A549 (cell line): ENCODE data around the gene MED16. TPM values are rescaled to one million over a fixed set of nuclear protein-coding genes. Genes with fewer than 3 reads are reported as not detected.

Experiments used
- ATAC-seq, 2 experiments: fragments of 200-7000 bp in 1 of 2; fragments of >200 bp in 1 of 2; cut with Nextera tagmentation in 1 of 2; cut with Tn5 transposase in 1 of 2; 3 replicates each; pipeline versions ENCODE4 v1.8.0 to v1.9.1; 2018 to 2020; ENCODE audit warnings: mild to moderate bottlenecking in 1 of 2, moderate library complexity in 1 of 2
- CTCF ChIA-PET: fragments of 300-600 bp; sonication (Branson Sonifier 250); formaldehyde crosslinking; extraction: SDS; loops from one replicate; lab custom pipeline; 2021; ENCODE audit warnings: antibody characterized with exemption, inconsistent platforms; lab: Yijun Ruan, JAX
- POLR2A ChIA-PET: fragments of 350-600 bp; formaldehyde crosslinking; extraction: SDS; loops from one replicate; lab custom pipeline; 2021; ENCODE audit warnings: antibody characterized with exemption, inconsistent platforms; lab: Yijun Ruan, JAX
- DNase-seq, 2 experiments: peaks; one replicate each; pipeline versions ENCODE4 v3.0.0 to v3.0.0-alpha.2; 2011 to 2016; ENCODE audit warnings: low read depth in 1 of 2, low spot score in 1 of 2
- FAIRE-seq: peaks from 2 replicates; lab custom pipeline; 2011; peaks lifted over from hg19 to GRCh38; lab: Jason Lieb, UNC
- H3K27ac ChIP-seq, 2 experiments: fragments of >200 bp; sonication (Bioruptor Twin); formaldehyde crosslinking; 3 replicates each; pipeline ENCODE4 v1.5.1; 2016 to 2017
- H3K4me1 ChIP-seq: fragments of >200 bp; sonication (Bioruptor Twin); formaldehyde crosslinking; 3 replicates; pipeline ENCODE4 v1.6.1; 2016
- H3K4me2 ChIP-seq: fragments of >200 bp; sonication (Bioruptor Twin); formaldehyde crosslinking; 3 replicates; pipeline ENCODE4 v1.6.1; 2016
- H3K4me3 ChIP-seq: fragments of >200 bp; sonication (Bioruptor Twin); formaldehyde crosslinking; 3 replicates; pipeline ENCODE4 v1.5.1; 2016
- H3K9me3 ChIP-seq: fragments of >200 bp; sonication (Bioruptor Twin); formaldehyde crosslinking; 3 replicates; pipeline ENCODE4 v1.6.1; 2016
- CEBPB ChIP-seq, 2 experiments: fragments of >200 bp in 1 of 2; sonication (Bioruptor Twin) in 1 of 2; formaldehyde crosslinking in 1 of 2; IDR thresholded peaks; 2 replicates each; pipeline ENCODE4 v1.6.1; 2012 to 2016
- EP300 ChIP-seq, 2 experiments: fragments of >200 bp; sonication (Bioruptor Twin); formaldehyde crosslinking; IDR thresholded peaks; 2 replicates in 1 of 2; 3 replicates in 1 of 2; pipeline ENCODE4 v1.6.1; 2016 to 2017
- FOSB ChIP-seq: fragments of 250-450 bp; sonication (Bioruptor Pico); IDR thresholded peaks from 2 replicates; pipeline ENCODE4 v1.5.0; 2020; ENCODE audit warnings: mild to moderate bottlenecking, moderate library complexity
- FOSL2 ChIP-seq, 2 experiments: fragments of 450-650 bp in 1 of 2; fragments of >200 bp in 1 of 2; sonication (Bioruptor Twin) in 1 of 2; formaldehyde crosslinking; IDR thresholded peaks; 2 replicates each; pipeline versions ENCODE4 v1.5.0 to v1.6.1; 2016 to 2020; ENCODE audit warnings: mild to moderate bottlenecking in 1 of 2, moderate library complexity in 1 of 2
- GATA3 ChIP-seq: IDR thresholded peaks from 2 replicates; pipeline ENCODE4 v1.6.1; 2012; ENCODE audit warnings: borderline replicate concordance
- HOXA7 ChIP-seq: fragments of 250-450 bp; sonication (Bioruptor Pico); IDR thresholded peaks from 2 replicates; pipeline ENCODE4 v1.5.0; 2020; ENCODE audit warnings: mild to moderate bottlenecking, moderate library complexity
- JUN ChIP-seq, 2 experiments: fragments of >200 bp; sonication (Bioruptor Twin); formaldehyde crosslinking; IDR thresholded peaks; 2 replicates in 1 of 2; 3 replicates in 1 of 2; pipeline ENCODE4 v1.6.1; 2016 to 2017
- KDM5A ChIP-seq: fragments of 200-600 bp; sonication (generic); IDR thresholded peaks from 2 replicates; pipeline ENCODE4 v1.6.1; 2016; ENCODE audit warnings: antibody characterized with exemption, mild to moderate bottlenecking
- NPAS2 ChIP-seq: fragments of 250-450 bp; sonication (Bioruptor Pico); IDR thresholded peaks from 2 replicates; pipeline ENCODE4 v1.8.0; 2022; ENCODE audit warnings: mild to moderate bottlenecking, moderate library complexity, borderline replicate concordance
- NR3C1 ChIP-seq: fragments of >200 bp; sonication (Bioruptor Twin); formaldehyde crosslinking; IDR thresholded peaks from 3 replicates; pipeline ENCODE4 v1.6.1; 2017
- PHF8 ChIP-seq: fragments of 200-600 bp; sonication (generic); IDR thresholded peaks from 2 replicates; pipeline ENCODE4 v1.6.1; 2016; ENCODE audit warnings: low read depth, mild to moderate bottlenecking, antibody characterized with exemption, moderate library complexity, borderline replicate concordance
- POLR2AphosphoS2 ChIP-seq: conservative IDR thresholded peaks from 2 replicates; pipeline ENCODE4 v1.6.1; 2012; ENCODE audit warnings: low read length, improper control_type of control experiment, inconsistent platforms
- RNF2 ChIP-seq: fragments of 200-600 bp; sonication (generic); IDR thresholded peaks from 2 replicates; pipeline ENCODE4 v1.6.1; 2016; ENCODE audit warnings: low read depth, mild to moderate bottlenecking, antibody characterized with exemption, moderate library complexity, borderline replicate concordance
- TP53 ChIP-seq: fragments of 250-450 bp; sonication (Bioruptor Pico); IDR thresholded peaks from 2 replicates; pipeline ENCODE4 v1.5.0; 2021; ENCODE audit warnings: mild to moderate bottlenecking, moderate library complexity
- WGBS: methylation state at CpG from one replicate; pipeline ENCODE4 v1.1.6; 2017; ENCODE audit errors: missing lambda C conversion rate; 5-methylcytosine and 5-hydroxymethylcytosine counted together
- polyA plus RNA-seq, 4 experiments: library from polyadenylated mRNA; depleted of rRNA in 3 of 4; stranded (reverse); fragments of >200 nt; fragmentation: RNase III in 1 of 4; extraction: RNeasy Plus Mini Kit Qiagen cat#74134 plus additional on column Dnase treatment in 1 of 4; gene quantifications; 2 replicates in 3 of 4; 3 replicates in 1 of 4; pipeline ENCODE4 v1.2.3, GENCODE V29; 2011 to 2017
- TF ChIP-seq, protein P1 (sequence below): IDR thresholded peaks from 2 replicates; pipeline ENCODE4 v1.6.1; 2012
- TF ChIP-seq, protein P2 (sequence below): fragments of 200-600 bp; sonication (generic); IDR thresholded peaks from 2 replicates; pipeline ENCODE4 v1.6.1; 2016; ENCODE audit warnings: antibody characterized with exemption, mild to moderate bottlenecking, moderate library complexity
- TF ChIP-seq, protein P3 (sequence below): IDR thresholded peaks from 2 replicates; pipeline ENCODE4 v1.6.1; 2012; ENCODE audit warnings: low read depth, borderline replicate concordance
- TF ChIP-seq, protein P4 (sequence below): fragments of 450-650 bp; IDR thresholded peaks from 2 replicates; pipeline ENCODE4 v1.6.1; 2014; ENCODE audit warnings: antibody characterized with exemption
- TF ChIP-seq, protein P5 (sequence below): fragments of 250-450 bp; sonication (Bioruptor Pico); IDR thresholded peaks from 2 replicates; pipeline ENCODE4 v1.5.0; 2021; ENCODE audit warnings: mild to moderate bottlenecking, moderate library complexity, borderline replicate concordance
- TF ChIP-seq, protein P6 (sequence below): fragments of >200 bp; sonication (Bioruptor Twin); formaldehyde crosslinking; IDR thresholded peaks from 2 replicates; pipeline ENCODE4 v1.6.1; 2016

The MED16 gene
- polyA plus RNA-seq, 2 of the 4 experiments (the other 2 are of a cell fraction): 8.0 to 12.7 TPM

DNA sequence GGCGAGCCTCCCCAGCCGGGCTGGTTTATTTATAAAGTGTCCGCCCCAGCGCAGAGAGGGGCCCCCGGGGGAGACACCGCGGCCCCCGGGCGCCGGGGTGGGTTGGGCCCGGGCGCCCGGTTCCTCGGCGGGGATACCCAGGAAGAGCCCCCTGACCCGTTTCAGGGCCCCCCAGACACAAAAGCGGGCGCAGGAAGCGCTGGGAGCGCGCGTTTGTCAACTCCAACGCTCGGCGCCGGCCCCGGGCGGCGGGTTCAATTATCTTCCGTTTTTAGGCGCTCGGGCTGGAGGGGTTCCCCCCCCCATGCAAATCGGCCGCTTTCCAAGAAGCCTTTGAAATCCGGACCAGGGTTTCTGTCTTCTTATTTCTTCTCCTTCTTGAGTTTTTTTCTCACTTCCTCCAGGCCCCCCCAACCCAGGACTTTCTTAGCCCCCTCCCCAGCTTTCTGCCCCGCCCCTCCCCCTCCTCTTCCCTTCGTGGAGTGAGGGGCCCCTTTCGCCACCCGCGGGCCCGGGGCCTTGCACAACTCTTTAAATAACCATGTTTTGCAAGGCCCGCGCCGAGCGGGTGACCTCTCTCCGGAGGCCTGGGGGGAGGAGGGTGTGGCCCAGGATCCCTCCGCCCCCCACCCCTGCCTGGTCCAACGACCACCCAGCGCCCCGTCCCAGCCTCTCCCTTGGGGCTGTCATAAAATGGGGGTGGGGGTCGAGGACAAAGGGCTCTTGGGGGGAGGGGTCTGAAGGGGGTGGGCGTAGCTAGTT is 33.8 kb upstream of the MED16 start:
- FAIRE-seq (no peak), ATAC-seq (no peak)
- peak overlapping the region; percentile 99 to 100 for H3K27ac ChIP-seq

DNA sequence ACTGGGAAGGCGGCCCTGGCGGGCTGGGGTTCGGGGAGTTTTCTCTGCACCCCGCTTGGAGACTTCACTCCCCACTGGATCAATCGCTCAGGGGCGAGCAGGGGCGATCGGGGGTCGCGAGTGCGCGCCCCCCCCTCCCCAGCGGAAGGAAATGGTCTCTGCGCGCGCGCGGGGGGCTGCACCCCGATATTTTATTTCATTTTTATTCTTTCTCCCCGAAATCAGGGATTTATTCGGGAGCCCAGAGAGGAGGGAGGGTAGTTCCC is 33.3 kb upstream of the MED16 start:
- no peak for TF ChIP-seq PHF8
- TF ChIP-seq TP53 (CRISPR knock-in tag): no peak
- Histone ChIP-seq H3K9me3 (no peaks in the 10 kb centered on the region), H3K27ac (peak overlapping the region; percentile 99 to 100), H3K4me1 (peaks cover 21% of the 10 kb centered on the region; the same call in 2 of the 3 replicates), H3K4me2 (peak overlapping the region; percentile 99), H3K4me3 (peak overlapping the region; percentile 91)
- ChIA-PET CTCF (no interaction called here), POLR2A (no interaction called here)
- no peak for ATAC-seq
- WGBS: 1% methylated on average over 16 of the region's 21 CpGs
- no peak for FAIRE-seq
- DNase-seq: no peak

More for the DNA sequence above, 33.8 kb upstream of the MED16 start:
- Histone ChIP-seq H3K4me2 (peak overlapping the region; percentile 99), H3K4me3 (peak overlapping the region; percentile 91), H3K9me3 (no peaks in the 10 kb centered on the region), H3K4me1 (peaks cover 21% of the 10 kb centered on the region; the same call in 2 of the 3 replicates)
- under 1% methylated on average over 27 of the region's 52 CpGs for WGBS
- TF ChIP-seq EP300 (IDR thresholded peaks at IDR 0.05): no peak
- peak; percentile 70 to 72 for TF ChIP-seq CEBPB (IDR thresholded peaks at IDR 0.05)
- peak in 1 of 2 experiments; percentile 48 for DNase-seq
- ChIA-PET POLR2A (interaction anchor here (0.7 kb wide), 1 partner anchor 203 kb away, joined by 8 read pairs; no protein-coding TSS in a partner anchor), CTCF (no interaction called here)

DNA sequence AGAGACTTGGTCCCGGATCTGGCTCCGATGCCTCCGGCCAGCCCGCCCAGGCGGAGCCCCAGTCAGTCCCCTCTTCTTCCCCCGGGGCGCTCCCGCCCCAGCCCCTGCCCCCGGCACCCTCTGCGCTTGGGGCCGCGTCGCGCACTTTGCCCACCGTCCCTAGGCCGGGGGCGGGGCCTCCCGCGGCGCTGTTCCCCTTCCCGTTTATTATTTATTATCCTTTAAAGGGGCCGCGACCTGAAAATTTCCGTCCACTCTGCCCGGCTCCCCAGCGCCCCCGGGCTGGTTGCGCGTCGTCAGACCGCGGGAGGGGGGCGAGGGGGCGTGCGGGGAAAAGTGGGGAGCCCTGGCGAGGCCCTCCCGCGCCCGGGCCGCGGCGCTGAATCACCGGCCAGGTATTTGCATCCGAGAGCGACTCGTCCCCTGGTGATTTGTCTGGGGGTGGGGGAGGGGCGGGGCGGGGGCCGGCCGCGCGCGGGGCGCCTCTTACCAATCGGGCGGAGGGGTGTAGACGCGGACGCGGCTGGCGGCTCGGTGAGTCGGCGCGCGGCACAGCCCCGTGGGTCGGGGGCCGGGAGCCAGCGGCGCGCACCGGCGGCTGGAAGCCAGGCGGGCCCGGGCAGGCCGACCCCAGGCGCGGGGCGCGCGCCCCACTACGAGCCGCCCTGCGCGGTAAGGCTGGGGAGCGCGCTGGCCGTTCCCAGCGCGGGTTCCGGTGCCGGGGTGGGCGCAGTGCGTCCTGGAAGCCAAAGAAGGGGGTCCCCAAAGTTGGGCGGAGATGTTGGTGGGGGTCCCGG is 32.7 kb upstream of the MED16 start, which contains the start of gene ARID3A:
ARID3A (plus strand) TSS at position 510 of the 797 bp plus-strand sequence. CDS start 3,494 bp downstream, outside the sequence.
- ChIA-PET POLR2A (no interaction called here), CTCF (interaction anchor here (5.5 kb wide), 1 partner anchor 58 kb away, joined by 93 read pairs; the partner anchor contains the start of gene WDR18)
- no peak for FAIRE-seq

DNA sequence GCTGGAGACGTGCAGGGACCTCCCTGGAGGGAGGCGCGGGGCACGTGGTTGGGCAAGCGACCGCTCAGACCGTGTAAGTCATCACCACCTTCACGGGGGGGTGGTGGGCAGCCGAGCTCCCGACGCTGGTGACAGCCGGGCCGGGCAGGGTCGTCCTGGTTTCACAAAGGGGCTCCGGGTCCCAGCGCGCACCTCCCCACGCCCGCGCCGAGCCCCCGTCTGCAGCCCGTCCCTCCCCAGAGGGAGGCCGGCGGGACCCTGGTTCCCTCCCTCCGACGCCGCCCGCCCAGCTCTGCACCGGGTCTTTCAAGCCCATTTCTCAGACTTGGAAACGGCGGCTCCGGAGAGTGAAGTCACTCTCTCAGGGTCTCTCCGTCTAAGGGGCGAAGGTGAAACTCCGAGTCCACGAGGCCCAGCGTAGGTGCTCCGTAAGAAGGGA is 32.1 kb upstream of the MED16 start:
- Histone ChIP-seq H3K27ac (peak overlapping the region; percentile 99 to 100), H3K4me3 (peak overlapping the region; percentile 91), H3K4me2 (peak overlapping the region; percentile 99), H3K4me1 (peaks cover 21% of the 10 kb centered on the region; the same call in 2 of the 3 replicates), H3K9me3 (no peaks in the 10 kb centered on the region)
- ChIA-PET POLR2A (no interaction called here), CTCF (interaction anchor here (5.5 kb wide), 1 partner anchor 59 kb away, joined by 93 read pairs; the partner anchor contains the start of gene WDR18)
- 0% methylated on average over 2 of the region's 39 CpGs for WGBS
- FAIRE-seq: no peak
- peak; percentile 49 to 66 for DNase-seq
- peak; percentile 69 to 76 for ATAC-seq
- TF ChIP-seq NPAS2 (CRISPR knock-in tag) (no peak), POLR2AphosphoS2 (no peak), GATA3 (peak; percentile 12; the same call in 1 of the 2 replicates), NR3C1 (no peak)
- TF ChIP-seq, protein P1, sequence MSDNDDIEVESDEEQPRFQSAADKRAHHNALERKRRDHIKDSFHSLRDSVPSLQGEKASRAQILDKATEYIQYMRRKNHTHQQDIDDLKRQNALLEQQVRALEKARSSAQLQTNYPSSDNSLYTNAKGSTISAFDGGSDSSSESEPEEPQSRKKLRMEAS: peak; percentile 92
- TF ChIP-seq, protein P2, sequence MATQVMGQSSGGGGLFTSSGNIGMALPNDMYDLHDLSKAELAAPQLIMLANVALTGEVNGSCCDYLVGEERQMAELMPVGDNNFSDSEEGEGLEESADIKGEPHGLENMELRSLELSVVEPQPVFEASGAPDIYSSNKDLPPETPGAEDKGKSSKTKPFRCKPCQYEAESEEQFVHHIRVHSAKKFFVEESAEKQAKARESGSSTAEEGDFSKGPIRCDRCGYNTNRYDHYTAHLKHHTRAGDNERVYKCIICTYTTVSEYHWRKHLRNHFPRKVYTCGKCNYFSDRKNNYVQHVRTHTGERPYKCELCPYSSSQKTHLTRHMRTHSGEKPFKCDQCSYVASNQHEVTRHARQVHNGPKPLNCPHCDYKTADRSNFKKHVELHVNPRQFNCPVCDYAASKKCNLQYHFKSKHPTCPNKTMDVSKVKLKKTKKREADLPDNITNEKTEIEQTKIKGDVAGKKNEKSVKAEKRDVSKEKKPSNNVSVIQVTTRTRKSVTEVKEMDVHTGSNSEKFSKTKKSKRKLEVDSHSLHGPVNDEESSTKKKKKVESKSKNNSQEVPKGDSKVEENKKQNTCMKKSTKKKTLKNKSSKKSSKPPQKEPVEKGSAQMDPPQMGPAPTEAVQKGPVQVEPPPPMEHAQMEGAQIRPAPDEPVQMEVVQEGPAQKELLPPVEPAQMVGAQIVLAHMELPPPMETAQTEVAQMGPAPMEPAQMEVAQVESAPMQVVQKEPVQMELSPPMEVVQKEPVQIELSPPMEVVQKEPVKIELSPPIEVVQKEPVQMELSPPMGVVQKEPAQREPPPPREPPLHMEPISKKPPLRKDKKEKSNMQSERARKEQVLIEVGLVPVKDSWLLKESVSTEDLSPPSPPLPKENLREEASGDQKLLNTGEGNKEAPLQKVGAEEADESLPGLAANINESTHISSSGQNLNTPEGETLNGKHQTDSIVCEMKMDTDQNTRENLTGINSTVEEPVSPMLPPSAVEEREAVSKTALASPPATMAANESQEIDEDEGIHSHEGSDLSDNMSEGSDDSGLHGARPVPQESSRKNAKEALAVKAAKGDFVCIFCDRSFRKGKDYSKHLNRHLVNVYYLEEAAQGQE: peak; percentile 39; the same call in 1 of the 2 replicates
- TF ChIP-seq, protein P3, sequence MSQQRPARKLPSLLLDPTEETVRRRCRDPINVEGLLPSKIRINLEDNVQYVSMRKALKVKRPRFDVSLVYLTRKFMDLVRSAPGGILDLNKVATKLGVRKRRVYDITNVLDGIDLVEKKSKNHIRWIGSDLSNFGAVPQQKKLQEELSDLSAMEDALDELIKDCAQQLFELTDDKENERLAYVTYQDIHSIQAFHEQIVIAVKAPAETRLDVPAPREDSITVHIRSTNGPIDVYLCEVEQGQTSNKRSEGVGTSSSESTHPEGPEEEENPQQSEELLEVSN: peak; percentile 45; the same call in 1 of the 2 replicates
- TF ChIP-seq, protein P4, sequence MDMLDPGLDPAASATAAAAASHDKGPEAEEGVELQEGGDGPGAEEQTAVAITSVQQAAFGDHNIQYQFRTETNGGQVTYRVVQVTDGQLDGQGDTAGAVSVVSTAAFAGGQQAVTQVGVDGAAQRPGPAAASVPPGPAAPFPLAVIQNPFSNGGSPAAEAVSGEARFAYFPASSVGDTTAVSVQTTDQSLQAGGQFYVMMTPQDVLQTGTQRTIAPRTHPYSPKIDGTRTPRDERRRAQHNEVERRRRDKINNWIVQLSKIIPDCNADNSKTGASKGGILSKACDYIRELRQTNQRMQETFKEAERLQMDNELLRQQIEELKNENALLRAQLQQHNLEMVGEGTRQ: peak; percentile 42; the same call in 1 of the 2 replicates

More for the DNA sequence above, 32.7 kb upstream of the MED16 start, which contains the start of gene ARID3A:
- peak within 1 kb of the TSS; percentile 91 for H3K4me3 ChIP-seq
- ATAC-seq (peak; percentile 62 to 73), DNase-seq (peak; percentile 71 to 77)
- no peaks in the 10 kb centered on the region for H3K9me3 ChIP-seq
- peak within 1 kb of the TSS; percentile 99 for H3K4me2 ChIP-seq
- H3K4me1 ChIP-seq: peaks cover 21% of the 10 kb centered on the region; the same call in 2 of the 3 replicates
- H3K27ac ChIP-seq: peak within 1 kb of the TSS; percentile 99 to 100
- TF ChIP-seq JUN (IDR thresholded peaks at IDR 0.05) (0 out of 5 replicates have a peak, but pooled peaks of 1 of the 2 experiments have one; percentile 24), FOSL2 (IDR thresholded peaks at IDR 0.05) (no peak), FOSL2 (CRISPR knock-in tag; IDR thresholded peaks at IDR 0.05) (peak; percentile 51; the same call in 1 of the 2 replicates), KDM5A (no peak), RNF2 (no peak), HOXA7 (CRISPR knock-in tag) (no peak), FOSB (CRISPR knock-in tag) (no peak)
- TF ChIP-seq, protein P5, sequence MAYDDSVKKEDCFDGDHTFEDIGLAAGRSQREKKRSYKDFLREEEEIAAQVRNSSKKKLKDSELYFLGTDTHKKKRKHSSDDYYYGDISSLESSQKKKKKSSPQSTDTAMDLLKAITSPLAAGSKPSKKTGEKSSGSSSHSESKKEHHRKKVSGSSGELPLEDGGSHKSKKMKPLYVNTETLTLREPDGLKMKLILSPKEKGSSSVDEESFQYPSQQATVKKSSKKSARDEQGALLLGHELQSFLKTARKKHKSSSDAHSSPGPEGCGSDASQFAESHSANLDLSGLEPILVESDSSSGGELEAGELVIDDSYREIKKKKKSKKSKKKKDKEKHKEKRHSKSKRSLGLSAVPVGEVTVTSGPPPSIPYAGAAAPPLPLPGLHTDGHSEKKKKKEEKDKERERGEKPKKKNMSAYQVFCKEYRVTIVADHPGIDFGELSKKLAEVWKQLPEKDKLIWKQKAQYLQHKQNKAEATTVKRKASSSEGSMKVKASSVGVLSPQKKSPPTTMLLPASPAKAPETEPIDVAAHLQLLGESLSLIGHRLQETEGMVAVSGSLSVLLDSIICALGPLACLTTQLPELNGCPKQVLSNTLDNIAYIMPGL (CRISPR knock-in tag): no peak
- TF ChIP-seq, protein P6, sequence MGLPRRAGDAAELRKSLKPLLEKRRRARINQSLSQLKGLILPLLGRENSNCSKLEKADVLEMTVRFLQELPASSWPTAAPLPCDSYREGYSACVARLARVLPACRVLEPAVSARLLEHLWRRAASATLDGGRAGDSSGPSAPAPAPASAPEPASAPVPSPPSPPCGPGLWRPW: no peak
- WGBS: 2% methylated on average over 16 of the region's 97 CpGs
